SU-DHL-6 (cell line): ENCODE measurements around the gene ZNF195.

Experiments used
- H2AFZ ChIP-seq: fragments of 200-600 bp; sonication (generic); 2 replicates; pipeline ENCODE4 v1.6.1; 2014; ENCODE audit warnings: low read depth, mild to moderate bottlenecking, moderate library complexity, mixed read lengths, antibody characterized with exemption, low read length; ENCODE audit not compliant: severe bottlenecking
- H3F3A ChIP-seq: fragments of 200-600 bp; shearing (Covaris generic); 2 replicates; pipeline ENCODE4 v1.6.0; 2016; ENCODE audit warnings: antibody characterized with exemption, mild to moderate bottlenecking; ENCODE audit not compliant: insufficient read depth
- H3K27ac ChIP-seq: fragments of 200-600 bp; sonication (generic); 2 replicates; pipeline ENCODE4 v1.5.1; 2016; ENCODE audit warnings: low read depth, mild to moderate bottlenecking, low read length, moderate library complexity, mixed read lengths
- H3K27me3 ChIP-seq: fragments of 200-600 bp; sonication (generic), shearing (Covaris generic); 2 replicates; pipeline ENCODE4 v1.6.0; 2014; ENCODE audit warnings: mild to moderate bottlenecking, low read length
- H3K36me3 ChIP-seq: fragments of 200-600 bp; sonication (generic); 2 replicates; pipeline ENCODE4 v1.6.1; 2014; ENCODE audit warnings: mild to moderate bottlenecking, low read length, mixed read lengths
- H3K4me2 ChIP-seq: fragments of 300-600, 200-600 bp; shearing (Covaris generic), sonication (generic); 2 replicates; pipeline ENCODE4 v1.6.0; 2014; ENCODE audit warnings: low read length, low read depth, mild to moderate bottlenecking; ENCODE audit not compliant: poor library complexity, severe bottlenecking
- H3K4me3 ChIP-seq: fragments of 200-600 bp; sonication (generic); 2 replicates; pipeline ENCODE4 v1.5.1; 2014; ENCODE audit warnings: antibody characterized with exemption, low read length, mild to moderate bottlenecking, mixed read lengths; ENCODE audit not compliant: insufficient read depth, poor library complexity, severe bottlenecking
- H3K79me2 ChIP-seq: fragments of 200-600 bp; sonication (generic); 2 replicates; pipeline ENCODE4 v1.6.1; 2014; ENCODE audit warnings: mild to moderate bottlenecking, low read length, moderate library complexity; ENCODE audit not compliant: insufficient read depth
- H3K9ac ChIP-seq: fragments of 200-600 bp; sonication (generic); 2 replicates; pipeline ENCODE4 v1.7.0; 2014; ENCODE audit warnings: mild to moderate bottlenecking, low read length
- H3K9me2 ChIP-seq: fragments of 200-600 bp; sonication (generic); replicated peaks from 2 replicates; pipeline ENCODE4 v1.6.1; 2014; ENCODE audit warnings: low read length; ENCODE audit not compliant: insufficient read depth
- H3K9me3 ChIP-seq: fragments of 200-600 bp; sonication (generic); 2 replicates; pipeline ENCODE4 v1.6.1; 2014; ENCODE audit warnings: low read length, mixed read lengths; ENCODE audit not compliant: insufficient read depth
- H4K20me1 ChIP-seq: fragments of 200-600 bp; sonication (generic); 2 replicates; pipeline ENCODE4 v1.6.1; 2014; ENCODE audit warnings: low read depth, mild to moderate bottlenecking, antibody characterized with exemption, low read length, moderate library complexity, mixed read lengths
- EZH2phosphoT487 ChIP-seq: fragments of 200-600 bp; sonication (generic), shearing (Covaris generic); conservative IDR thresholded peaks from 2 replicates; pipeline ENCODE4 v1.6.1; 2018; ENCODE audit warnings: mild to moderate bottlenecking, antibody characterized with exemption, low read length, moderate library complexity, mixed read lengths
- TF ChIP-seq, protein P1 (sequence below): fragments of 200-600 bp; sonication (generic); IDR thresholded peaks from one replicate; pipeline ENCODE4 v1.5.1; 2017; ENCODE audit warnings: antibody characterized with exemption, mild to moderate bottlenecking, low read length, moderate library complexity; ENCODE audit not compliant: insufficient read depth, poor library complexity, severe bottlenecking

The ZNF195 gene

DNA sequence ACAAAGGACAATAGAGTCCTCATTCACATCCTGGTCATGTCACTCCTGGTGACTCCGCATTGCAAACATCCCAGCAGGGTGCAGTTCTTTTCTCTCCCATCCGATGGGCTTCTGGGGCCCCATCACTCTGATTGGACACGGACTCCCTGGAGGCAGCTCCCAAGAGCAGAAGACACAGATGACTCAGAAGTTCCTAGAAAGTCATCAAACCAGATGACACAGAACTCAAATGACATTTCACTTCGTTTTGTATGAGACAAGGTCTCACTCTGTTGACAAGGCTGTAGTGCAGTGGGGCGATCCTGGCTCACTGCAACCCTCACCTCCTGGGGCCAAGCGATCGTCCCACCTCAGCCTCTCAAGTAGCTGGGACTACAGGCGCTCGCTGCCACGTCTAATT, 33.2 kb downstream of the ZNF195 start:
- no peaks in the 10 kb centered on the region for H3K9me3 ChIP-seq
- no peaks in the 10 kb centered on the region for H3K79me2 ChIP-seq
- H3K27me3 ChIP-seq, result no peaks in the 10 kb centered on the region
- H3F3A ChIP-seq, result no peaks in the 10 kb centered on the region
- H3K4me3 ChIP-seq, result no peak overlapping the region
- TF ChIP-seq, protein P1, sequence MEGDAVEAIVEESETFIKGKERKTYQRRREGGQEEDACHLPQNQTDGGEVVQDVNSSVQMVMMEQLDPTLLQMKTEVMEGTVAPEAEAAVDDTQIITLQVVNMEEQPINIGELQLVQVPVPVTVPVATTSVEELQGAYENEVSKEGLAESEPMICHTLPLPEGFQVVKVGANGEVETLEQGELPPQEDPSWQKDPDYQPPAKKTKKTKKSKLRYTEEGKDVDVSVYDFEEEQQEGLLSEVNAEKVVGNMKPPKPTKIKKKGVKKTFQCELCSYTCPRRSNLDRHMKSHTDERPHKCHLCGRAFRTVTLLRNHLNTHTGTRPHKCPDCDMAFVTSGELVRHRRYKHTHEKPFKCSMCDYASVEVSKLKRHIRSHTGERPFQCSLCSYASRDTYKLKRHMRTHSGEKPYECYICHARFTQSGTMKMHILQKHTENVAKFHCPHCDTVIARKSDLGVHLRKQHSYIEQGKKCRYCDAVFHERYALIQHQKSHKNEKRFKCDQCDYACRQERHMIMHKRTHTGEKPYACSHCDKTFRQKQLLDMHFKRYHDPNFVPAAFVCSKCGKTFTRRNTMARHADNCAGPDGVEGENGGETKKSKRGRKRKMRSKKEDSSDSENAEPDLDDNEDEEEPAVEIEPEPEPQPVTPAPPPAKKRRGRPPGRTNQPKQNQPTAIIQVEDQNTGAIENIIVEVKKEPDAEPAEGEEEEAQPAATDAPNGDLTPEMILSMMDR, result no peak
- TF ChIP-seq EZH2phosphoT487, result no peak
- H3K9ac ChIP-seq, result no peak overlapping the region
- H3K9me2 ChIP-seq, result no peaks in the 10 kb centered on the region
- H3K36me3 ChIP-seq, result peaks cover 4% of the 10 kb centered on the region; the same call in 1 of the 2 replicates
- no peak overlapping the region for H3K4me2 ChIP-seq
- H4K20me1 ChIP-seq, result no peaks in the 10 kb centered on the region
- no peak overlapping the region for H2AFZ ChIP-seq
- no peak overlapping the region for H3K27ac ChIP-seq

DNA sequence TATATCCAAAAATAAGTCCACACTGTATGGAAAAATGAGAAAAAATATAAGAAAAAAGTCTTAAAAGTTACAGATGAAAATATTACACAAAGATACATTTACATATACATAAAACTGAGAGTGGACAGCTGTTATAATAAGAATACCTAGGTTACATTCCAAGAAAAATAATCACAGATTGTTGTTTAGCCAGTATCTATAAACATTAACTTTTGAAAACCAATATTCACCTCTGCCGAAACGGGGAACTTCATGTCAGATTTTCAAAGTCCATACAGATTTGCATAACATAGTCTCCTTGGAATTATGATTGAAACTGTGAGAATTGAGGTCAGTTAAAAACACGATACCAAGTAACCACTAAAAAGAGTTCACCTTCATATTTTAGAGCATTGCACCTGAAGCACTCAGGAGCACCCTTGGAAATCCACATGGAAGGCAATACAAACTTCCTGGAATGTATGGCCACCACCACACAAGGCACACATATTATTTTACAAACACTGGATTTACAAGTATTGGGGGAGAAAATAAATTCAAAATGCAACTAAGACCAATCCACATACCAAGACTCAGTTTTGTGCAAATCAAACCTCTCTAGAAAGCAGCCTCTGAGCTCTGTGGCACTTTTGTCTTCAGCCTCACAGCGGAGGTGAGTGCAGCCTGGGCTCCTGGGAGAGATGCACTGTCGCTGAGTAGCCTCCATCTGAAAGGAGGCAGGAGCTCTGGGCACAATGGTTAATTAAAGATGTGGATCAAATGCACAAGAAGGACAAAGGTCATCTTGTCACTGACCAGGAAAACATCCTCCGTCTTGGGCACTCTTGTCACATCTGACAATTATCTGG, 34.4 kb downstream of the ZNF195 start:
- H3K27ac ChIP-seq, result no peak overlapping the region
- no peaks in the 10 kb centered on the region for H3K27me3 ChIP-seq
- H3K9me2 ChIP-seq, result no peaks in the 10 kb centered on the region
- peaks cover 4% of the 10 kb centered on the region; the same call in 1 of the 2 replicates for H3K36me3 ChIP-seq
- no peaks in the 10 kb centered on the region for H3K79me2 ChIP-seq
- H3K9me3 ChIP-seq, result no peaks in the 10 kb centered on the region
- no peak overlapping the region for H3K9ac ChIP-seq
- H3F3A ChIP-seq, result no peaks in the 10 kb centered on the region
- H3K4me3 ChIP-seq, result no peak overlapping the region
- TF ChIP-seq, protein P1, result no peak
- no peak overlapping the region for H3K4me2 ChIP-seq
- H4K20me1 ChIP-seq, result no peaks in the 10 kb centered on the region
- no peak overlapping the region for H2AFZ ChIP-seq

DNA sequence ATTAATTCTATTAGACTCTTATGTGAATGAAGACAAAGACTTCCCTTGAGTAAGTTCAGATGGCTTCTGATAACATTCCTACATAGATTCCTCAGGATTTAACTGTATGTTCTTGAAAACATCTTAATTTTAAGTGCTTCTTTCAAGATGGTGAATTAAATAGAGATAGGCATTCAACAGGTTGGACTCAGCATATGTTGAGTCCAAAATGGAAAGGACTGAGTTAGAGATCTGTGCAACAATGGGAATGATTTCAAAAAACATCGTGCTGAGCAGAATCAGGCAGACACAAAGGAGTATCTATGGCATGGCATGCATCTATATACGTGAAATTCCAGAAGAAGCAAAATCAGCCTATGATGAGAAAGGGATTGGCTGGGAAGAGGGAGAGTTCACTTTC, 36.2 kb downstream of the ZNF195 start:
- TF ChIP-seq EZH2phosphoT487, result no peak
- TF ChIP-seq, protein P1, result no peak
- H3K9me2 ChIP-seq, result no peaks in the 10 kb centered on the region
- no peak overlapping the region for H3K4me3 ChIP-seq
- H2AFZ ChIP-seq, result no peak overlapping the region
- no peaks in the 10 kb centered on the region for H3F3A ChIP-seq
- no peaks in the 10 kb centered on the region for H4K20me1 ChIP-seq
- H3K9me3 ChIP-seq, result no peaks in the 10 kb centered on the region
- H3K79me2 ChIP-seq, result no peaks in the 10 kb centered on the region
- no peak overlapping the region for H3K9ac ChIP-seq
- H3K4me2 ChIP-seq, result no peak overlapping the region
- H3K36me3 ChIP-seq, result peaks cover 4% of the 10 kb centered on the region; the same call in 1 of the 2 replicates
- no peak overlapping the region for H3K27ac ChIP-seq
- no peaks in the 10 kb centered on the region for H3K27me3 ChIP-seq
